NCI-H1105 treated with DMSO at 0.1 percent for 48 hours (cell line): ENCODE data around the gene DCAF12L2.
"Not testable (repeated sequence)": the region's sequence is repeated elsewhere in the genome, so short reads cannot be mapped to it uniquely, and the experiment has no call there.

Experiments
- DNase-seq: peaks from one replicate; lab custom pipeline; 2025; lab: John Stamatoyannopoulos, UW

The DCAF12L2 gene

GRCh38 chrX:126165721-126166461 is at the start of gene DCAF12L2:
Gene DCAF12L2, minus strand, starts transcription at chrX:126166289. Its CDS starts 365 bp downstream, at chrX:126165924.
- peak; percentile 14 for DNase-seq

GRCh38 chrX:126190888-126191287 is 24.8 kb upstream of the DCAF12L2 start:
- not testable (repeated sequence) for DNase-seq

- DNase-seq, result no peak
These were observed 11.2 kb upstream of the DCAF12L2 start for GRCh38 chrX:126177133-126177840.

- no peak for DNase-seq
These were observed 4.6 kb upstream of the DCAF12L2 start for GRCh38 chrX:126170720-126171119.

GRCh38 chrX:126167560-126167959 is 1.5 kb upstream of the DCAF12L2 start:
- no peak for DNase-seq

GRCh38 chrX:126165401-126165720 is 728 bp downstream of the DCAF12L2 start:
- no peak for DNase-seq

- DNase-seq, result no peak
These were observed 1.2 kb downstream of the DCAF12L2 start for GRCh38 chrX:126164689-126165400.

GRCh38 chrX:126164226-126164625 is 1.9 kb downstream of the DCAF12L2 start:
- no peak for DNase-seq

- no peak for DNase-seq
These were observed 25.1 kb downstream of the DCAF12L2 start for GRCh38 chrX:126141014-126141413.

GRCh38 chrX:126137899-126138298 is 28.2 kb downstream of the DCAF12L2 start:
- no peak for DNase-seq

- peak; percentile 45 for DNase-seq
These were observed 41.4 kb downstream of the DCAF12L2 start for GRCh38 chrX:126124721-126125120.
